GM19324 (cell line): ENCODE results near the gene SPINK7.

ENCODE experiments used
- ATAC-seq: cut with Tn5 transposase; IDR thresholded peaks from one replicate; pipeline ENCODE4 v1.9.1; 2021; ENCODE audit warnings: mild to moderate bottlenecking, moderate library complexity; ENCODE audit not compliant: unreplicated experiment, low FRiP score

The SPINK7 gene

DNA sequence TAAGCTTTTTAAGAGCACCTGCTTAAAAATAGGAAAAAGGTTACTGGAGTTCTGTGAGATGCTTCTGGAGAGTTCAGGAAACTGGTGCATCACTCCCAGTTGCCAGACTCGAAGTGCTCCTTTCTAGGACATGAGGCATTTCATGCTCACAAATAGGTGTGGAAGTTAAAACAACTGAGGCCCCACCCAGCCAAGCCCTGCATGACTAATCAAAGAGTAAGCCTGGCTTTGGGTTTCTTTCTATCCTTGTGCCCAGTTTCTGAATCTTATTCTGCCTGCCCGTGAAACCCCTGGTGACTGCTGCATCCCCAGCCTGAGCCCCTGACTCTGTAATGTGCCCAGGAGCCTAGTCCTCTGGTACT, 30.8 kb downstream of the SPINK7 start:
- no peak for ATAC-seq

DNA sequence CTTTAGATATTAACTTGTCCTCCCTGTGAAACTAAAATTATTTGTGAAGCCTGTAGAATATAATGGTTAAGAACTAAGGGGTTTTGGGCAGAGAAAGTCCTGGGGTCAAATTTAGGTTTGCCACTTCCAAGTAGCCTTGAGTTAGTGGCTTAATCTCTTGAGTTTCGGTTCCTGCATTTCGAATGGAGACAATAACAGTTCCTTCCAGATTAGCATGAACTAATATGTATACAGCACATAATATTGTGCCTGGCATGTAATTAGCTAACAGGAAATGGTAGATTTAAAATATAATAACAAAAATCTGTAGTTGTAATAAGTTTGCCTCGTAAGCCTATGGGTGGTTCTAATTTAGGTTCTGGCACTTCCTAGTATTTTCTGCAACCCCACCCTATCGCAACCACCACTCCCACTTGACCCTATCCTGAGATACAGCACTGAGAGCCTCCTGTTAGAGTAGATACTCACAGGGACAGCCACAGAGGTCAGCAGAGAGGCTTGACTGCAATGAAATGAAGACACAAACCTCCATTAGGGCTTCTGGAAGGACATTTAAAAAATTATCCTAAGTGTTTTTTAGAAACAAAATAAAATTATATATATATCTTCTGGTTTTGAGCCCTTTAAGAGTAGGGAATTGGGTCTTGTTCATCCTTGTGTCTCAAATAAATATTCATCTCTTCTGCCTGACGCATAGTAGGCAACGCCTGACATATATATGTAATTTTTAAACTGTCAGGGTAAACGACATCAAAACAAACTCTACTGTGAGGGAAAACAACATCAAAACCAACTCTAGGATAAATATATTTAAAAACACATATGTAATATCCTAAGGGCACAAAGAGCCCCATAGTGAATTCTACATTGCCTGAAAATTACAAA, 31.6 kb downstream of the SPINK7 start:
- no peak for ATAC-seq

GRCh38 chr5:148347706-148348105, 35.5 kb downstream of the SPINK7 start:
- no peak for ATAC-seq

- ATAC-seq = no peak
Measured at GRCh38 chr5:148352696-148353095, 40.5 kb downstream of the SPINK7 start.

- no peak for ATAC-seq
Measured at GRCh38 chr5:148353634-148354033, 41.4 kb downstream of the SPINK7 start.

GRCh38 chr5:148364343-148364742, 52.1 kb downstream of the SPINK7 start:
- no peak for ATAC-seq
